A549 (cell line): Measurements from ENCODE around the gene RASL10A.

ENCODE experiments used
- CTCF ChIP-seq: fragments of >200 bp; sonication (Bioruptor Twin); formaldehyde crosslinking; IDR thresholded peaks from 3 replicates; pipeline ENCODE4 v1.5.1; 2016
- HMGXB4 ChIP-seq: fragments of 250-450 bp; sonication (Bioruptor Pico); IDR thresholded peaks from 2 replicates; pipeline ENCODE4 v1.5.0; 2021; ENCODE audit warnings: mild to moderate bottlenecking, moderate library complexity, borderline replicate concordance
- MAFK ChIP-seq: fragments of 450-650 bp; IDR thresholded peaks from 2 replicates; pipeline ENCODE4 v1.6.1; 2014; ENCODE audit not compliant: partially characterized antibody
- MAX ChIP-seq: IDR thresholded peaks from 2 replicates; pipeline ENCODE4 v1.6.1; 2012
- POLR2A ChIP-seq: IDR thresholded peaks from 2 replicates; pipeline ENCODE4 v1.6.1; 2012; ENCODE audit warnings: mild to moderate bottlenecking, low read length
- REST ChIP-seq: fragments of 200-600 bp; sonication (generic); IDR thresholded peaks from 2 replicates; pipeline ENCODE4 v1.6.1; 2016; ENCODE audit warnings: antibody characterized with exemption, mild to moderate bottlenecking, moderate library complexity

- TF ChIP-seq CTCF = no peak
- TF ChIP-seq MAFK = no peak
- no peak for TF ChIP-seq HMGXB4 (CRISPR knock-in tag)
- no peak for TF ChIP-seq REST
- no peak for TF ChIP-seq MAX
- TF ChIP-seq POLR2A = no peak
Measured at GRCh38 chr22:29339381-29340235, 24.1 kb upstream of the RASL10A start.
